Left kidney (tissue), 2 donors: ENCODE measurements around the gene ZFR2. TPM values are rescaled to one million over a fixed set of nuclear protein-coding genes. Genes with fewer than 3 reads are reported as not detected.
"Not testable (repeated sequence)": the region's sequence is repeated elsewhere in the genome, so short reads cannot be mapped to it uniquely, and the experiment has no call there.

Experiments used
- DNase-seq: peaks from one replicate; pipeline ENCODE4 v3.0.0-alpha.2; 2013
- polyA plus RNA-seq: library from polyadenylated mRNA; unstranded; fragments of 120-200 nt; gene quantifications from one replicate; pipeline ENCODE4 v1.2.1, GENCODE V29; 2013; ENCODE audit not compliant: insufficient read length

Gene ZFR2
- polyA plus RNA-seq, 1 donor: 2.4 TPM

DNA sequence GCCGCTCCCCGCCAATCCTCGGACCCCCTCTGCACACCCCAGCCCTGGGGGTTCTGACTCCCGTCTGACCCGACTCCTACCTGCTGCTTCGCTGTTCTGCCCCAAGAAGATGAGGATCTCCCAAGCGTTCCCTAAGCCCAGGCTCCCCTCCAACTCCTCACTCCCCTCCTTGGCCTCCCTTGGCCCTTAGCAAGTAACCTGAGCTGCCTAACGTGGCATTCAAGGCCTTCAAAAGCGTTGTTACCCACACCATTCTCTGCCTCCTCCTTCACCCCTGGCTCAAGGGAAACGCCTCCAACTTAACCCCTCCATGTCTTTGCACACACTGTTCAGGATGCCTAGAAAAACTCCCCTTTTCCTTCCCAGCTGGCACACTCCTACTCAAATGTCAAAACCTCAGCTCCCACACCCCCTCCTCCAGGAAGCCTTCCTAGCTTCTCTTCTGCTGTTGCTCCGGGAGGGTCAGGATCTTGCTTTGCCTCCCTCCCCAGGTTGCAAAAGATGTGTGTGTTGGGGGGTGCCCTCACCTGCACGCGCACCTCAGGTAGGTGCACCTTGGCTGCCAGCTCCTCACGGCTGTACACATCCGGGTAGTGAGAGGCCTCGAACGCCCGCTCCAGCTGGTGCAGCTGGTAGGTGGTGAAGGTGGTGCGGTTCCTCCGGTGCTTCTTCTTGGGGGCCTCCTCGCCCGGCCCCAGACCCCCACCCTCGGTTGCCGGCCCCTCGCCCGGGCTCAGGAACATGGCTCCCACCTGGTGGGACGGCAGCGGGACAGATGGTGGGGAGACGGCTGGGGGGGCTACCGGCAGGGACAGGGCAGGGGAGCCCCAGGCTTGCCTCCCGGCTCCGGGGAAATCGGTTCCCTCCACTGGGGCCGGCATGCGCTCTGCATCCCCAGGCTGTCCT lies 97.6 kb downstream of the ZFR2 start:
- no peak for DNase-seq

DNA sequence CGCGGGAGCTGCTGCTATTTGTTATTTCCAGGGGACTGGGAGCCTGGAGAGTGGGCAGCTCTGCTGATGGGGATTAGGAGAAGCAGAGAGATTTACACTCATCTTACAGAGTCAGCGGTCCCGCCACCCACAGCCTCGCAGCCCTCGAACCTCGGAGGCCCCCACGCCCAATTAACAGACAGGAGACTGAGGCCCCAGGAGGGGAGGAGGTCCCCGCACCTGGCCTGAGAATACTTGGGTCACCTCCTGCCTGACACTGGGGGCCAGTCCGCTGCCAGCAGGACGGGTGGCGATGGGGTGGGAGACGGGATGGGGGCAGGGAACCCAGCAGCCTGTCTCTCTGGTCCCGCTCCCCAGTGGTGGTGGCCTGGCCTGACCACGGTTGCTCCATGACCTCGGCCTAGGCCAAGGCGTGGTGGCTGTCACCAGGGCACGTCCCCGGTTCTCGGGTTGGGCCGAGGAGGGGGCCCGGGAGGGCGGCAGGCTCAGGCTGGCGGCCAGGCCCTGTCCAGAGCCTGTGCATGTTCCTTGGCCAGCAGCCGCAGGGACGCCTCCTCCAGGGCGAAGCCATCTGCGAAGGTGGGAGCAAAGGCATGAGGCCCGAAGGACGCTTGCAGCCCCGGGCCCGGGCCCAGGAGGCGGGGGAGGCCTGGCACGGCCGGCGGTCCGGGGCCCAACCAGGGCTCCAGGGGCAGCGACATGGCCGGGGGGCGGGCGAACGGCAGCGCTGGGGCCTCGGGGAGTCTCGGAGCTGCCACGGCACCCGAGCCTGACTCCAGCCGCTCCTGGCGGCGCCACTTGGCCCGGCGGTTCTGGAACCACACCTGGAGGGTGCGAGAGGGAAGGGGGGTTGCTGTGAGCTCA lies 98.5 kb downstream of the ZFR2 start:
- no peak for DNase-seq

DNA sequence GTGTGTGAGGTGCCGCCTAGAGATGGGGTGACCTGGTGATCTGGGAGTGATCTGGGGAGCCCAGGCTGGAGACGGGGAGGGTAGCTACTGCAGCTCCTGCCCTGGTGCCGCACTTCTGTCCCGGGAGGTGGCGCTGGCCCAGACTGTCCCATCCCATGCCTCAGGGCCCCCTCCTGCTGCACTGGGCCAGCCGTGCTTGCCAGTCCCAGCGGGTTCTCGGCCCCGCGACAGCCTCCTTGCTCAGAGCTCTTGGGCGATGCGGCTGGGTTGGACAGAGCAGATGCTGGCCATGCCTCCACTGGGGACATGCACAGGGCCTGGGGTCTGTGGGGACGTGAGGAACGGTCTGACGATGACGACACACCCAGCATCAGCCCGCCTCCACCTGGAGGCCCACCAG lies 99.3 kb downstream of the ZFR2 start:
- DNase-seq: no peak

DNA sequence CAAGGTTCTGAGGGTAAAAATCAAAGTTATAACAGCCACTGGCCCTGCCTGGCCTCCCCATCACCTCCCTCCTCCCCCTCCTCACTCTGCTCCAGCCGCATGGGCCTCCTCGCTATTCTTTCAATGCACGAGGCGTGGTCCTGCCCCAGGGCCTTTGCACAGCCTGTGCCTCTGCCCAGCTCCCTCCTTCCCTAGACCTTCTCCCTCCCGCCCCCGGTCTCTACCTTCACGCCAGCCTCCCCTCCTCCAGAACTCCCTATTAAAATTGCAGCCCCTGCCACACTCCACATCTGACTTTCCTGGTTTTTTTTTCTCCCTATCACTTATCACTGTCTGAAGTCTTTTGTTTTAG lies 100.1 kb downstream of the ZFR2 start:
- no peak for DNase-seq

DNA sequence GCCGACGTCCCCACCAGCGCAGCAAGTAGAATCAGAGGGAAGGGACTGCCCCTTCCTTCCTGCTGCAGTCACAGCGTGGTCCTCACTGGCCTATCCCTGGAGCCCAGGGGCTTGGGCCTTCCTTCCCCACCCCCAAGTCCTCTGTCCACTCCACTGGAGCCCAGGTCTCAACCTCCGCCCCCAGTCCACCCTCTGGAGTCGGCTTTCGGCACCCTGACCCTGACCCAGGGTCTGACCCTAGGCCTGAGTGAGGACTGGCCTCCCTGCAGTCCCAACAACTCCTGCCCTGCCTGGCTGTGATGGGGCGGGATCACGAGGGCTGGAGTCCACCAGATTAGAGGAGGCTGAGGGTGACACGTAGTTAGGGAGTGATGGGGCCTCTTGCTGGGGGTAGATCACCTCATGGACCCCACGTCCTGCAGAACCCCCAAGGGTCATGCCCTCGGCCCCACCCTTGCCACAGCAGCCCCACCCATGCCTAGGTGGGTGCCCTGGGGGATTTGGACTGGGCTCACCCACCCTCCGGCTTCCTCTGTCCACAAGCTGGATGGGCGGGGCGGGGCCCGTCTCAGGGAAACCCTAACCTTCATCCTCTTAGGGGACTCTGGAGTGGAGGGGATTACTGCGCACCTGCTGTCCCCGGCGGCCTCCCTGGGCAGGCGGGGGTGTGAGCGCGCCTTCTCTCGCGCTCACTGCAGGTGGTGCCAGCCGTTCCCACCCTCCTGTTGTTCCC lies 100.7 kb downstream of the ZFR2 start:
- no peak for DNase-seq

DNA sequence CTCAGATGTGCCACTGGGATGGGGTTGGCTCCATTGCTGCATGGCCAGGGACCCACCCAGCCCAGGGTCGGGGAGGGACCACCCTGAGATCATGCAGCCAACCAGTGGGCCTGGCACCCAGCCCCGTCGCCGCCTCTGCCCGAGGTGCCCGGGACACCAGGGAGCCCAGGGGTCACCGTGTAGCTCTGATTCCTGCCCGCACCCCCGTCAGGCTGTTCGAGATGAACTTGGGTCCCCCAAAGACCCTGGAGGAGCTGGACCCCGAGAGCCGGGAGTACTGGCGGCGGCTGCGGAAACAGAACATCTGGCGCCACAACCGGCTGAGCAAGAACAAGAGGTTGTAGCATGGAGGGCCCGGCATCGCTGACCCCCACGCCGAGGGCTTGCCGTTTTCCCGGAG lies 101.8 kb downstream of the ZFR2 start:
- DNase-seq: no peak

DNA sequence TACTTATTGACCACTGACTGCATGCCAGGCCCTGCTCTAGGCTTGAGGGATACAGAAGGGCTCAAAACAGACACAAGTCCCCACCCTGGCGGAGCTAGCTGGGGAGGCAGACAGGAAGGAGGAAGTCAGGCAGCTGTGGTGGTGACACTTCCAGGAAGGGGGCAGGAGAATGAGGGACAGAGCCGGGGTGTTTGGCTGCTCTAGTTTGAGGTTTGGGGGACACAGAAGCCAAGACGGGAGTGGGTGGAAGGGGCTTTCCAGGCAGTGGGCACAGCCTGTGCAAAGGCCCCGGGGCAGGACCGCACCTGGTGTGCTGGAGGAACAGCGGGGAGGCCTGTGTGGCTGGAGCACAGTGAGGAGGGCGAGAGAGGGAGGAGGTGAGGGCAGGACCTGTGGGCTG lies 102.3 kb downstream of the ZFR2 start:
- no peak for DNase-seq

DNA sequence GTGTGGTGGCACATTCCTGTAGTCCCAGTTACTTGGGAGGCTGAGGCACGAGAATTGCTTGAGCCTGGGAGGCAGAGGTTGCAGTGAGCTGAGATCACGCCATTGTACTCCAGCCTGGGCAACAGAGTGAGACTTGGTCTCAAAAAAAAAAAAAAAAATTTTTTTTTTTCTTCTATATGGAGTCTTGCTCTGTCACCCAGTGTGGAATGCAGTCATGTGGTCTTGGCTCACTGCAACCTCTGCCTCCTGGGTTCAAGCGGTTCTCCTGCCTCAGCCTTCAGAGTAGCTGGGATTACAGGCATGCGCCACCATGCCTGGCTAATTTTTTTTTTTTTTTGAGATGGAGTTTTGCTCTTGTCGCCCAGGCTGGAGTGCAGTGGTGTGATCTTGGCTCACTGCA lies 103.1 kb downstream of the ZFR2 start:
- DNase-seq: not testable (repeated sequence)

DNA sequence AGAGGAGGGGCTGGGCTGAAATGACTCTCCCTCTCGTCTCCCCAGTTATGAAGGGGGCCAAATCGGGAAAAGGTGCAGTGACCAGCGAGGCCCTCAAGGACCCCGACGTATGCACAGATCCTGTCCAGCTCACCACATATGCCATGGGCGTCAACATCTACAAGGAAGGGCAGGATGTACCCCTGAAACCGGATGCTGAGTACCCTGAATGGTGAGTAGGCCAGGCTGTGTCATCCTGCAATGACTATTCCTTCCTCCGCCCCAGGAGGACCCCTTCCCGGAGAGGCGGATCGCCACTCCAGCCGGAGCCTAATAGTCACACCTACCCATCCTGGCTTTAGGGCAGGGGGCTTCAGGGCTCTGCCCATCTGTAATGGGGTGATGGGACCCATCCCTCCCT lies 103.7 kb downstream of the ZFR2 start:
- no peak for DNase-seq

DNA sequence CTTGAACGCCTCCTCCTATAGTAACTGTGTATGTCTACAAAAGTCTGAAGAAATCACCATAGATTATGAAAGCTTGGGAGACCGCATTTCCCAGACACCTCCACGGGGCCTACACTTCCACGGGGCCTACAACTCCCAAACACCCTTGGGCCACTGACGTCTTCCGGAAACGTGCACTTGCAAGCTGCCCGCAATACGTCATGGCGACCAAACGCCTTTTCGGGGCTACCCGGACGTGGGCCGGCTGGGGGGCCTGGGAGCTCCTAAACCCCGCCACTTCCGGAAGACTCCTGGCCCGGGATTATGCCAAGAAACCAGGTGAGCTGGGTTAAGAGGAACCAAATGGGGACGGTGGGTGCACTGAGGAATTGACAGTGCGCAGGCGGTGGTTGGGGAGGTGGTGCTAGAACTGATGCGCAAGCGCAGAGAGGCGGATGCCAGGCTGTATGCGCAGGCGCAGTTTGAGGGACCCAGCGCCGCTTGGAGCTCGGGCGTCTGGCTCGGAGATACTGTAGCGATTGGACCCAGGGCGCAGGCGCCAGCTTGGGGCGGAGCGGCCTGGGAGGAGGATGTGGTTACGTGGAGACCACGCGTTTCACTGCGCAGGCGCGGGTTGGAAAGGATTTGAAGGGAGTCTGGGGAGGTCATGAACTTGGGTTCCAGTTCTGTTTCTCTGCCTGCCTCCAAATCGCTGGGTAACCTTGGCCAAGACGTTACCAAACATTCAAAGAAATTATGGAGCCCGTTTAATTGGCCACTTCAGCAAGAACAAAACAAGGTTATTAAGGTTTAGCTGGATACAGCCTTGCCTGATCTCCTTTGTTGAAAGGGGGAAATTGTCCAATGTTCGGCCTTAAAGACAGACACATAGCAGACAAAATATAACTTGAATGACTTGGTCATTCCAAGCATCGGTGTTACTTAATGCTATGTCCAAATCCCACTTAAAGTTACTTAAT lies 106.1 kb downstream of the ZFR2 start, which contains the start of gene MRPL54:
MRPL54 (plus strand) TSS at position 182 of the 959 bp plus-strand sequence; CDS start at position 201, 19 bp downstream.
- peak; percentile 99 for DNase-seq

DNA sequence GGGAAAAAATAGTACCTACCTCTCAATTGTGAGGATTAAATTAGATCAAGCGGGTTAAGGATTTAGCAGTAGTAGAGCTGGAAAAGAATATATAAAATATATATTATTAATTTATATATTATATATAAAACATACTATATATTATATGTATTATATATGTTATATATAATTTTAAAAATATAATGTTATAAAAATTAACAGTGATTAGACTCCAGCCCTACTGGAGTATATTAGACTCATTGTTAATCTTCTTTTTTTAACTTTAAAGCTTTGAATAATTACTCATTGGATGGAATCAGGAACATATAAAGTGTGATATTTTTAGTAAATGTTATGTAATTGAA lies 106.7 kb downstream of the ZFR2 start:
- DNase-seq: no peak

DNA sequence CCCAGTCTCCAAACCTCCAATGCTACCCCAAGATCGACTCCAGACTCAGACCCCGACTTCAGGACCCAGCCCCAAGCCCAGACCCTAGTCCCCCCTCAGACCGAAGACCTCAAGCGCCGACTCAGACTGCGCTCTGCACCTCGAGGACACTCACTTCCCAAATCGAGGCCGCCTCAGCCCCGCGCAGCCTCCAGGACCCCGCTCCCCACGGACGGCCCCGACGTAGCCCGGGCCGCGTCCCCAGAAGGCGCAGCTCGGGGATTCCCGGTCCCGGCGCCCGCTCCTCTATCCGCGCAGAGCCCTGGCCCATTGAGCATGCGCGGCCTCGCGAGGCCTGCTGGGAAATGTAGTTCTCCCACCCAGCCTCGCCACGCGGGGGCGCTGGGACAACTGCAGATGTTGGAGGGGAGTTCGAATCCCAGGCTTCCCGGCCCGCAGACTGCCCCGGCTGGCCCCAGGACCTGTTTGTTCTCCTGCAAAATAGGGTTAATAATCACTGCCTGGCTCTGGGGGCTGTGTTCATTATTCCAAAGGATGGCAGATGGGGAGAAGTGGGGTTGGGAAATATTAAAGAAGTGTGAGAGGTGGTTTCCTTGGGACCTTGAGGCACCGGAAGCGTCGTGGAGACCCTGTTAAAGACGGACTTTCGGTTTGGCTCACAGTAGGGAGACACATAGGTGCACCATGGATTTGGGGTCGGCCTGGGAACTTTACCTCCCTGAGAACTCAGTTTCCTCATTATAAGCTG lies 107.3 kb downstream of the ZFR2 start, which contains the start of gene APBA3:
APBA3 (minus strand) TSS at position 311 of the 748 bp plus-strand sequence. CDS start 1,428 bp downstream, outside the sequence.
- DNase-seq: peak; percentile 88

DNA sequence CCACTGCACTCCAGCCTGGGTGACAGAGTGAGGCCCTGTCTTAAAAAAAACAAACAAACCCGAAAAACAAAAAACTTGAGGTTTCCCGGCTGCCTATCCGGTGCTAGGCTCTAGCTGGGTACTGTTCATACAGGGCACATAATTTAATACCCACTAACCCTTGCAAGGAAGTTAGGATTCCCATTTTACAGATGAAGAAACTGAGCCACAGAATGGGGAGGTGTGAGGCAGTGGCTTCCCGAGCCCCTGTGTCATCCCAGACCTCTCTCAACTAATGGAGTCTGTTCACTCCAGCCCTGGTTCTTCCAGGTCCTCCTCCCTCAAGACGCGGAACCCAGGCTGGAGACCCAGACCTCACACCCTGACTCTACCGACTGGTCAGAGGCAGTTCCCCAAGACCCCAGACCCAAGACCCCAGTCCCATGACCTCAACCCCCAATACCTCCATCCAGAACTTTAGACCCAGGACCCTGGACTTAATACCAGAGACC lies 107.9 kb downstream of the ZFR2 start:
- no peak for DNase-seq

DNA sequence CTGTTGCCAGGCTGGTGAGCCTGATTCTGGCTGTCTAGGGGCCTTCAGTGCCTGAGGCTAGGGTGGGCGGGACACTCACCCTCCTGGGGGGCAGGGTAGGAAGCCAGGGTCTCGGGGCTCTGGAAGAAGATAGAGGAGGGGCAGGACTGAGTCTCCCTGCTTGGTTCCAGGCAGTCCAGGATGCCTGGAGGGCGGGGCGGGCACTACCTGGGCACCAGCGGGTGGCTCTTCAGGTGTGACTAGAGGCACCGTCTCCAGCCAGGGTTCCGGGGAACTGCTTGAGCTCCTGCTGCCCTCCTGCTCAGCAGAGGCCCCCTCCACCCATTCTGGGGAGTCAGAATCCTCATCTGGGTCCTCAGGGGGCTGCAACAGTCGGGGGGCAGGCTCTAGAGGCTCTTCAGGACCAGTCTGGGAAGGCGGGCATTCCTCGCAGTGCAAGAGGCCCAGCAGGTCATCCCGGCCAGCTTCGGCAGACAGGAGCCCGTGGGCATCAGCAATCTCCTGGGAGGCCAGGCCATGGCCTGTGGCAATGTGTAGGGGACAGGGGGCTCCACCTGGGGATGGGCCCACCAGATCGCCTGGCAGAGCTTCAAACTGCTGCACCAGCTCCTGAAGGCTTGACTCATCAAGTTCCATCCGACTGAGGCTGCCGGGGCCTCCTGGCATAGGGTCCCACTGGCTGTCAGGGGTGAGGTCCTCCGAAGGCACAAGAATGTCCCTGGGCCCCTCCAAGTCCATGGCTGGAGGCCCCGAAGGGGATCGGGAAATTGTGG lies 109.2 kb downstream of the ZFR2 start:
- no peak for DNase-seq

DNA sequence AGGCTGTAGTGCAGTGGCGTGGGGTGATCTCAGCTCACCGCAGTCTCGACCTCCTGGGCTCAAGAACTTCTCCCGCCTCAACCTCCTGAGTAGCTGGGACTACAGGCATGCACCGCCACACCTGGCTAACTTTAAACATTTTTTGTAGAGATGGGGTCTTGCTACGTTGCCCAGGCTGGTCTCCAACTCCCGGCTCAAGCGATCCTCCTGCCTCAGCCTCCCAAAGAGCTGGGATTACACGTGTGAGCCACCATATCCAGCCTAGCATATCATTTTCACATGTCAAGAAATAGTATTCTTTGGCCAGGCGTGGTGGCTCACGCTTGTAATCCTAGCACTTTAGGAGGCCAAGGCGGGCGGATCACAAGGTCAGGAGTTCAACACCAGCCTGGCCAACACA lies 110.5 kb downstream of the ZFR2 start:
- DNase-seq: not testable (repeated sequence)

DNA sequence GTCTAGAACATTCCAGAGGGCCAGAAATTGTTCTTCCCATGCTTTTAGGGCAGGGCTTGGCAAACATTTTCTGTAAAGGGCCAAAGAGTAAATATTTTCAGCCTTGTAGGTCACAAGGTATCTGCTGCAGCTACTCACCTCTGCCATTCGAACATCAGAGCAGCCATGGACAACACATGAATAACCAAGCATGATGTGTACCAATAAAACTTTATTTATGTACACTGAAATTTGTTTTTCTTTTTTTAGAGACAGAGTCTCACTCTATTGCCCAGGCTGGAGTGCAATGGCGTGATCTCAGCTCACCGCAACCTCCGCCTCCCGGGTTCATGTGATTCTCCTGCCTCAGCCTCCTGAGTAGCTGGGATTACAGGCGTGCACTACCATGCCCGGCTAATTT lies 111.1 kb downstream of the ZFR2 start:
- DNase-seq: not testable (repeated sequence)
